ENCODE measurements around the gene ZNF560.

ZNF560 gene

DNA sequence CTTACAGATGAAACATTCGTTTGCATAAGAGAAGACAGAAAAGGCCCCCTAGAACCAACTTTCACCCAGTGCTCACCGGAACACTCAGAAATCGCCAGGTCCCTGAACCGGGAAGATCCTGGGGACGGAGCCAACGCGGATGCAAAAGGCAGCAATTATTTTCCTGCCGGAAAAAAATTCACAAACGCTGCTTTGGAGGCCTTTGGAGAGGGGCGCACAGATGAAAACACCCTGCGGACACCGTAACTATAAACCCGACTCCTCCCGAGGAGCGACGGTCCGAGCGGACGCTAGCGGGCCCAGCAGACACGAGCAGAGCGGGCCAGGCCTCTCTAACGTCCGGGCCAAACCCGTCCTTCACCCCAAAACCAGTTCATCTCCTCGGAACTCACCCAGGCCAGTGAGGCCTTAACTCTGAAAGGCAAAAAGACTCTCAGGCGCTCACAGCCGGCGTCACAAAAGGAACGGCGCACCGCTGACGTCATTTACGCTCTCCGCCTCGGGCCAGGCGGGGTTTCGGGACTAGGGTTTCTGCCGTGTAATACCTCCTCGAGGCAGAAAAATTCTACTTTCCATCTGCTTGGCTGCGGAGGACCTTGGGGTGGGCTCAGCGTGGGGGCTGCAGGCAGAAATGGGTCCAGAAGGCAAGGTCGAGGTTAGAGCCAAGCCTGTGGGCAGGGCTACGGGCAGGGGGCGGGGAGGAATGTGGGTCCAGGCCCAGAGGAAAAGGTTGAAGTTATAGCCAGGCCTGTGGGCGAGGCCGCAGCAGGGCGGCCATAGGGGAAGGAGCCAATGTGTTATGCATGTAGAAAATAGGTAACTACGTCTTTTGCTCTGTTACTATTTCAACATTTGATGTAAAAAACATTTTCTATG is 40.0 kb upstream of the ZNF560 start, which contains the start of gene ZNF426:
TSS of gene ZNF426 (minus strand) at position 463 of the 876 bp plus-strand sequence. CDS start 2,413 bp downstream, outside the sequence.
- peak; percentile 77 to 91 for DNase-seq (ENCODE audit: low read depth in 1 of 2, low spot score in 1 of 2)
- H3K27ac ChIP-seq (replicated peaks) = peak within 1 kb of the TSS; percentile 86
- H3K27me3 ChIP-seq (ENCODE audit: insufficient read depth, poor library complexity, severe bottlenecking) = no peaks in the 10 kb centered on the region
- no peak for TF ChIP-seq GABPA (IDR thresholded peaks at IDR 0.05; ENCODE audit: low read depth)
- no peak for TF ChIP-seq SPI1 (IDR thresholded peaks at IDR 0.05; ENCODE audit: borderline replicate concordance, low read depth)
- TF ChIP-seq, protein P1, sequence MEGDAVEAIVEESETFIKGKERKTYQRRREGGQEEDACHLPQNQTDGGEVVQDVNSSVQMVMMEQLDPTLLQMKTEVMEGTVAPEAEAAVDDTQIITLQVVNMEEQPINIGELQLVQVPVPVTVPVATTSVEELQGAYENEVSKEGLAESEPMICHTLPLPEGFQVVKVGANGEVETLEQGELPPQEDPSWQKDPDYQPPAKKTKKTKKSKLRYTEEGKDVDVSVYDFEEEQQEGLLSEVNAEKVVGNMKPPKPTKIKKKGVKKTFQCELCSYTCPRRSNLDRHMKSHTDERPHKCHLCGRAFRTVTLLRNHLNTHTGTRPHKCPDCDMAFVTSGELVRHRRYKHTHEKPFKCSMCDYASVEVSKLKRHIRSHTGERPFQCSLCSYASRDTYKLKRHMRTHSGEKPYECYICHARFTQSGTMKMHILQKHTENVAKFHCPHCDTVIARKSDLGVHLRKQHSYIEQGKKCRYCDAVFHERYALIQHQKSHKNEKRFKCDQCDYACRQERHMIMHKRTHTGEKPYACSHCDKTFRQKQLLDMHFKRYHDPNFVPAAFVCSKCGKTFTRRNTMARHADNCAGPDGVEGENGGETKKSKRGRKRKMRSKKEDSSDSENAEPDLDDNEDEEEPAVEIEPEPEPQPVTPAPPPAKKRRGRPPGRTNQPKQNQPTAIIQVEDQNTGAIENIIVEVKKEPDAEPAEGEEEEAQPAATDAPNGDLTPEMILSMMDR (IDR thresholded peaks at IDR 0.05; ENCODE audit: insufficient read depth, low read length) = no peak
- TF ChIP-seq, protein P2, sequence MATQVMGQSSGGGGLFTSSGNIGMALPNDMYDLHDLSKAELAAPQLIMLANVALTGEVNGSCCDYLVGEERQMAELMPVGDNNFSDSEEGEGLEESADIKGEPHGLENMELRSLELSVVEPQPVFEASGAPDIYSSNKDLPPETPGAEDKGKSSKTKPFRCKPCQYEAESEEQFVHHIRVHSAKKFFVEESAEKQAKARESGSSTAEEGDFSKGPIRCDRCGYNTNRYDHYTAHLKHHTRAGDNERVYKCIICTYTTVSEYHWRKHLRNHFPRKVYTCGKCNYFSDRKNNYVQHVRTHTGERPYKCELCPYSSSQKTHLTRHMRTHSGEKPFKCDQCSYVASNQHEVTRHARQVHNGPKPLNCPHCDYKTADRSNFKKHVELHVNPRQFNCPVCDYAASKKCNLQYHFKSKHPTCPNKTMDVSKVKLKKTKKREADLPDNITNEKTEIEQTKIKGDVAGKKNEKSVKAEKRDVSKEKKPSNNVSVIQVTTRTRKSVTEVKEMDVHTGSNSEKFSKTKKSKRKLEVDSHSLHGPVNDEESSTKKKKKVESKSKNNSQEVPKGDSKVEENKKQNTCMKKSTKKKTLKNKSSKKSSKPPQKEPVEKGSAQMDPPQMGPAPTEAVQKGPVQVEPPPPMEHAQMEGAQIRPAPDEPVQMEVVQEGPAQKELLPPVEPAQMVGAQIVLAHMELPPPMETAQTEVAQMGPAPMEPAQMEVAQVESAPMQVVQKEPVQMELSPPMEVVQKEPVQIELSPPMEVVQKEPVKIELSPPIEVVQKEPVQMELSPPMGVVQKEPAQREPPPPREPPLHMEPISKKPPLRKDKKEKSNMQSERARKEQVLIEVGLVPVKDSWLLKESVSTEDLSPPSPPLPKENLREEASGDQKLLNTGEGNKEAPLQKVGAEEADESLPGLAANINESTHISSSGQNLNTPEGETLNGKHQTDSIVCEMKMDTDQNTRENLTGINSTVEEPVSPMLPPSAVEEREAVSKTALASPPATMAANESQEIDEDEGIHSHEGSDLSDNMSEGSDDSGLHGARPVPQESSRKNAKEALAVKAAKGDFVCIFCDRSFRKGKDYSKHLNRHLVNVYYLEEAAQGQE (IDR thresholded peaks at IDR 0.05; ENCODE audit: insufficient replicate concordance, low read depth) = peak; percentile 31
- peak; percentile 86 for TF ChIP-seq POLR2AphosphoS5 (IDR thresholded peaks at IDR 0.05; ENCODE audit: low read depth)
- H3K4me3 ChIP-seq (replicated peaks; ENCODE audit: insufficient read depth, low read length) = peak within 1 kb of the TSS; percentile 90

DNA sequence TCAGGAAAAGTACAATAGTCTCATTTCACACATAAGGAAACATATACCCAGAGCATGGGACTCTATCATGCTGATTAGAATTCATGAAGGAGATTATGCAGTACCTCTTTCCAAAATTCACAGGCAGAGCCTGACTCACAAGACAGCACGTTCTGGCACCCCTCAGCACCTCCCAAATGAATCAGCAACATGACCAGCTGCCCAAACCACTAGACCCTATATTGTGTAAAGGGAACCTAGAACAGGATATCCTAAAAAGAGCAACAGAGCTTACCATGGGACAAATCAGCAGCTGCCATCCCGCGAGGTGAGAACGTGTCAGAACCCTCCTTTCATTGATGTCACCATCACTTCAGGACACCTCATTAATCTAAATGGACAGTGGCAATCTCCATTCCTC is 37.5 kb upstream of the ZNF560 start:
- DNase-seq (ENCODE audit: low read depth in 1 of 2, low spot score in 1 of 2) = no peak
- Histone ChIP-seq H3K27ac (replicated peaks) (no peak overlapping the region), H3K4me3 (replicated peaks; ENCODE audit: insufficient read depth, low read length) (no peak overlapping the region), H3K27me3 (ENCODE audit: insufficient read depth, poor library complexity, severe bottlenecking) (no peaks in the 10 kb centered on the region)
- TF ChIP-seq, protein P2 (IDR thresholded peaks at IDR 0.05; ENCODE audit: insufficient replicate concordance, low read depth) = no peak
- no peak for TF ChIP-seq GABPA (IDR thresholded peaks at IDR 0.05; ENCODE audit: low read depth)

DNA sequence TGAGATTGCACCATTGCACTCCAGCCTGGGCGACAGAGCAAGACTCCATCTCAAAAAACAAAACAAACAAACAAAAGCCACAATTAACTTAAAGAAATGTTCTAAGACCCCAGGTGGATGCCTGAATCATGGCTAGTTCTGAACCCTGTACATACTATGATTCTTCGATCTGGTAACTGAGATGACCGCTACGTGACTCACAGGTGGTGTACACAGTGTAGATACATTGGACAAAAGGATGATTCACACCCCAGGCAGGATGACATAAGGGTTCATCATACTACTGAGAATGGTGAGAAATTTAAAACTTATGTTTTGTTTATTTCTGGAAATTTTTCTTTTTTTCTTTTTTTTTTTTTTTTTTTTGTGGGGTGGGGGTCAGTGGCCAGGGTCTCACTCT is 33.5 kb upstream of the ZNF560 start:
- DNase-seq (ENCODE audit: low read depth in 1 of 2, low spot score in 1 of 2) = no peak
- TF ChIP-seq SPI1 (IDR thresholded peaks at IDR 0.05; ENCODE audit: borderline replicate concordance, low read depth) (no peak), POLR2AphosphoS5 (IDR thresholded peaks at IDR 0.05; ENCODE audit: low read depth) (no peak), GABPA (IDR thresholded peaks at IDR 0.05; ENCODE audit: low read depth) (no peak)
- TF ChIP-seq, protein P2 (IDR thresholded peaks at IDR 0.05; ENCODE audit: insufficient replicate concordance, low read depth) = no peak
- TF ChIP-seq, protein P1 (IDR thresholded peaks at IDR 0.05; ENCODE audit: insufficient read depth, low read length) = no peak

More for the DNA sequence above, 33.5 kb upstream of the ZNF560 start:
- H3K27ac ChIP-seq (replicated peaks) = no peak overlapping the region
- no peaks in the 10 kb centered on the region for H3K27me3 ChIP-seq (ENCODE audit: insufficient read depth, poor library complexity, severe bottlenecking)
- H3K4me3 ChIP-seq (replicated peaks; ENCODE audit: insufficient read depth, low read length) = no peak overlapping the region

All from HL-60 (cell line).